SU-DHL-6 (cell line): ENCODE measurements around the gene HOXD10.

Experiments
- CTCF ChIP-seq: fragments of 200-600 bp; sonication (generic); IDR thresholded peaks from one replicate; pipeline ENCODE4 v1.5.1; 2017; ENCODE audit warnings: antibody characterized with exemption, mild to moderate bottlenecking, low read length, moderate library complexity; ENCODE audit not compliant: insufficient read depth, poor library complexity, severe bottlenecking
- EZH2phosphoT487 ChIP-seq: fragments of 200-600 bp; sonication (generic), shearing (Covaris generic); conservative IDR thresholded peaks from 2 replicates; pipeline ENCODE4 v1.6.1; 2018; ENCODE audit warnings: mild to moderate bottlenecking, antibody characterized with exemption, low read length, moderate library complexity, mixed read lengths

GRCh38 chr2:176139661-176140512 is 23.3 kb downstream of the HOXD10 start:
- TF ChIP-seq CTCF (no peak), EZH2phosphoT487 (no peak)
